ENCODE results near the gene FRMD3. TPM values are rescaled to one million over a fixed set of nuclear protein-coding genes. Genes with fewer than 3 reads are reported as not detected.

Gene FRMD3
- total RNA-seq, 1 experiment from 2014 or later = 1.4 TPM

- no peak for DNase-seq (ENCODE audit: low spot score)
- no peak for ATAC-seq
- H3K36me3 Mint-ChIP-seq = peaks cover 7% of the 10 kb centered on the region; the same call in 1 of the 2 replicates
- peaks cover 13% of the 10 kb centered on the region for H3K4me1 Mint-ChIP-seq
- no peak for TF ChIP-seq USF2 (CRISPR knock-in tag; IDR thresholded peaks at IDR 0.05)
- TF ChIP-seq ESRRA (CRISPR knock-in tag; IDR thresholded peaks at IDR 0.05; ENCODE audit: borderline replicate concordance) = no peak
- no peak for TF ChIP-seq MXD4 (CRISPR knock-in tag; IDR thresholded peaks at IDR 0.05; ENCODE audit: borderline replicate concordance)
- no peak for TF ChIP-seq GABPB1 (CRISPR knock-in tag; IDR thresholded peaks at IDR 0.05)
- no peak for TF ChIP-seq ZNF423 (CRISPR knock-in tag; IDR thresholded peaks at IDR 0.05)
- TF ChIP-seq RELA (CRISPR knock-in tag; IDR thresholded peaks at IDR 0.05; ENCODE audit: borderline replicate concordance) = no peak
- no peak for TF ChIP-seq ZNF281 (CRISPR knock-in tag; IDR thresholded peaks at IDR 0.05)
- TF ChIP-seq OVOL2 (CRISPR knock-in tag; IDR thresholded peaks at IDR 0.05; ENCODE audit: borderline replicate concordance) = no peak
- TF ChIP-seq STAT6 (CRISPR knock-in tag; conservative IDR thresholded peaks at IDR 0.05; ENCODE audit: low read depth) = no peak
- no peak for TF ChIP-seq PREB (CRISPR knock-in tag; IDR thresholded peaks at IDR 0.05; ENCODE audit: borderline replicate concordance)
- no peak for TF ChIP-seq CDX4 (CRISPR knock-in tag; IDR thresholded peaks at IDR 0.05; ENCODE audit: borderline replicate concordance)
- TF ChIP-seq SMAD3 (CRISPR knock-in tag; IDR thresholded peaks at IDR 0.05; ENCODE audit: borderline replicate concordance) = no peak
- no peak for TF ChIP-seq SMAD4 (CRISPR knock-in tag; IDR thresholded peaks at IDR 0.05)
- TF ChIP-seq ZNF512 (CRISPR knock-in tag; IDR thresholded peaks at IDR 0.05; ENCODE audit: borderline replicate concordance) = no peak
- TF ChIP-seq ZBTB43 (CRISPR knock-in tag; IDR thresholded peaks at IDR 0.05) = no peak
- TF ChIP-seq FOXK1 (CRISPR knock-in tag; IDR thresholded peaks at IDR 0.05) = no peak
- no peak for TF ChIP-seq NFYB (CRISPR knock-in tag; conservative IDR thresholded peaks at IDR 0.05; ENCODE audit: low read depth)
- TF ChIP-seq RORB (CRISPR knock-in tag; IDR thresholded peaks at IDR 0.05) = no peak
- no peak for TF ChIP-seq ATF2 (CRISPR knock-in tag; IDR thresholded peaks at IDR 0.05; ENCODE audit: borderline replicate concordance, low read depth)
- ChIA-PET POLR2A (no interaction called here), CTCF (no interaction called here)
- no peaks in the 10 kb centered on the region for H3K27me3 Mint-ChIP-seq (ENCODE audit: low read depth)
- H3K4me3 Mint-ChIP-seq = no peak overlapping the region
- peaks cover 41% of the 10 kb centered on the region for H3K9me3 Mint-ChIP-seq
- H3K27ac Mint-ChIP-seq = no peak overlapping the region
These were observed 43.8 kb upstream of the FRMD3 start for GRCh38 chr9:83582029-83582428.

Data from WTC11 (cell line).